Erythroblast (primary cell): Measurements from ENCODE around the gene GPS2.

Source experiments
- GATA1 ChIP-seq: IDR thresholded peaks from 2 replicates; pipeline ENCODE4 v1.6.1; 2011; ENCODE audit warnings: low read depth, mild to moderate bottlenecking, control low read depth, low read length, moderate library complexity
- POLR2A ChIP-seq: IDR thresholded peaks from 2 replicates; pipeline ENCODE4 v1.6.1; 2011; ENCODE audit warnings: mild to moderate bottlenecking, low read length

DNA sequence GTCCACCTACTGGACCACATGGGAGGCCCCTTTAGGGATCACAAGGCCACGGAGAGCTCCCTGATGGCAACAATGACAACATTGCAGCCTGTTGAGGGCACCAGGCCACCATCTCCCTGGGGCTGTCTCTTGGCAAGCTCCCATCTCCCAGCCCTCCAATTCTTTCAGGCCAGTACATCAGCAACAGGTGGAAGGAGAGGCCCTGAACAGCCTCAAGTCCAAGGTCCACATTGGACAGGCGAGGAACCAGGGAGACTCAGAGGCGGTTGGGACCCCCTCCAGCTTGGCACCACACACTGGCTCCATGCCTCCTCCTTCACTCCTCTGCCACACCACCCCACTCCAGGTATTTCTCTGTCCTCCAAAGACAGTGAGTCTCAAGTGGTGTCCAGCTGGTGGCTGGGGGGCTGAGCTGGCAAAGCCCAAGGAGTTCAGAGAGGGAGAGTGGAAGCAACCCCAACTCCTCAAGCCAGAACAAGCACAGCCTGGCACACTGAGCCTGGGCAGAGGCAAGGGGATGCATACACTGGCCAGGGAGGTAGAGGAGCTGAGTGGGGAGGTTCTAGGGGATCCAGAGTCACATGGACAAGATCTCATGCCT lies 19.9 kb upstream of the GPS2 start:
- TF ChIP-seq POLR2A (no peak), GATA1 (no peak)
